Retinal pigment epithelial cell (primary cell): ENCODE measurements around the gene FARS2.

Experiments
- DNase-seq: peaks from one replicate; pipeline ENCODE4 v3.0.0-alpha.2; 2010; ENCODE audit warnings: low read depth
- H3K4me3 ChIP-seq: 2 replicates; pipeline ENCODE4 v1.5.1; 2011; ENCODE audit warnings: mild to moderate bottlenecking, low read length, control low read depth, moderate library complexity
- CTCF ChIP-seq: conservative IDR thresholded peaks from 2 replicates; pipeline ENCODE4 v1.5.1; 2011; ENCODE audit warnings: low read depth, low read length, control low read depth, inconsistent platforms

FARS2 gene

GRCh38 chr6:5811997-5812396 is 550.7 kb downstream of the FARS2 start:
- TF ChIP-seq CTCF, result no peak
- no peak overlapping the region for H3K4me3 ChIP-seq

GRCh38 chr6:5813625-5814027 is 552.3 kb downstream of the FARS2 start:
- no peak for TF ChIP-seq CTCF
- DNase-seq, result no peak
- H3K4me3 ChIP-seq, result no peak overlapping the region

More at GRCh38 chr6:5811997-5812396, 550.7 kb downstream of the FARS2 start:
- DNase-seq, result no peak

GRCh38 chr6:5814116-5814515 is 552.8 kb downstream of the FARS2 start:
- H3K4me3 ChIP-seq, result no peak overlapping the region
- no peak for DNase-seq
- TF ChIP-seq CTCF, result no peak

GRCh38 chr6:5814901-5815300 is 553.6 kb downstream of the FARS2 start:
- no peak for TF ChIP-seq CTCF
- H3K4me3 ChIP-seq, result no peak overlapping the region
- DNase-seq, result no peak

- DNase-seq, result no peak
These were observed 556.6 kb downstream of the FARS2 start for GRCh38 chr6:5817869-5818268.

GRCh38 chr6:5818959-5819358 is 557.6 kb downstream of the FARS2 start:
- no peak overlapping the region for H3K4me3 ChIP-seq
- TF ChIP-seq CTCF, result no peak
- DNase-seq, result no peak

More at GRCh38 chr6:5817869-5818268, 556.6 kb downstream of the FARS2 start:
- no peak for TF ChIP-seq CTCF
- H3K4me3 ChIP-seq, result no peak overlapping the region
